Measurements from ENCODE around the gene SRP54. TPM values are rescaled to one million over a fixed set of nuclear protein-coding genes. Genes with fewer than 3 reads are reported as not detected.
A peak's percentile ranks its signal among the peaks of the same experiment; 100 is the strongest.

SRP54 gene
- polyA plus RNA-seq, 3 donors, result 24.9 to 33.6 (median 25.4) TPM

GRCh38 chr14:34993426-34993825 lies 10.6 kb downstream of the SRP54 start:
- H3K36me3 Mint-ChIP-seq, result peaks cover 12 to 21% of the 10 kb centered on the region in 2 donors
- no peak overlapping the region for H3K4me3 Mint-ChIP-seq
- H3K27ac ChIP-seq (ENCODE audit: low read depth in 1 of 2, low read length in 2 of 2), result no peak overlapping the region
- H3K36me3 ChIP-seq (replicated peaks in 1 of 2; ENCODE audit: control insufficient read depth in 1 of 2, insufficient read depth in 2 of 2, low read length in 2 of 2), result peaks cover 14 to 23% of the 10 kb centered on the region in 2 donors
- no peaks in the 10 kb centered on the region for H3K27me3 Mint-ChIP-seq (ENCODE audit: low read depth in 3 of 3)
- H4K20me1 ChIP-seq (ENCODE audit: insufficient read depth, low read length), result peaks cover 88% of the 10 kb centered on the region
- no peak overlapping the region for H2AFZ ChIP-seq (ENCODE audit: insufficient read depth, low read depth, low read length, poor library complexity, severe bottlenecking)
- no peak overlapping the region for H3K4me2 ChIP-seq (replicated peaks; ENCODE audit: extremely low read depth, low read length, poor library complexity, severe bottlenecking)
- peak overlapping the region in 1 of 7 donors; percentile 58 for H3K27ac Mint-ChIP-seq
- H3K4me1 Mint-ChIP-seq, result peaks cover 12% of the 10 kb centered on the region
- no peaks in the 10 kb centered on the region for H3K27me3 ChIP-seq (ENCODE audit: control insufficient read depth in 2 of 2, insufficient read depth in 2 of 2, low read length in 2 of 2)
- H3K9me3 Mint-ChIP-seq, result peaks cover 0 to 2% (median 0%) of the 10 kb centered on the region in 7 donors
- H3K4me3 ChIP-seq (replicated peaks in 1 of 3; ENCODE audit: low read depth in 2 of 3, low read length in 3 of 3), result no peak overlapping the region
- 100% methylated on average over 1 of the region's 3 CpGs for WGBS (ENCODE audit: insufficient coverage)
- H3K79me2 ChIP-seq (ENCODE audit: insufficient read depth, low read length), result peaks cover 93% of the 10 kb centered on the region
- H3K9ac ChIP-seq (ENCODE audit: insufficient read depth, low read length, poor library complexity, severe bottlenecking), result no peak overlapping the region
- no peak for DNase-seq
- no peaks in the 10 kb centered on the region for H3K9me3 ChIP-seq (replicated peaks in 1 of 2; ENCODE audit: control insufficient read depth in 1 of 2, insufficient read depth in 1 of 2, low read length in 2 of 2)
- TF ChIP-seq CTCF (IDR thresholded peaks at IDR 0.05), result no peak
- H3K4me1 ChIP-seq (ENCODE audit: control insufficient read depth in 1 of 2, insufficient read depth in 2 of 2, low read length in 2 of 2), result no peaks in the 10 kb centered on the region
- intact Hi-C loops (cut with micrococcal nuclease), result no loop called here

- Histone ChIP-seq H3K4me3 (replicated peaks in 1 of 3; ENCODE audit: low read depth in 2 of 3, low read length in 3 of 3) (no peak overlapping the region), H3K27me3 (ENCODE audit: control insufficient read depth in 2 of 2, insufficient read depth in 2 of 2, low read length in 2 of 2) (no peaks in the 10 kb centered on the region), H3K79me2 (ENCODE audit: insufficient read depth, low read length) (peaks cover 81% of the 10 kb centered on the region), H4K20me1 (ENCODE audit: insufficient read depth, low read length) (peaks cover 76% of the 10 kb centered on the region), H3K9ac (ENCODE audit: insufficient read depth, low read length, poor library complexity, severe bottlenecking) (no peak overlapping the region), H3K4me1 (ENCODE audit: control insufficient read depth in 1 of 2, insufficient read depth in 2 of 2, low read length in 2 of 2) (no peaks in the 10 kb centered on the region), H3K9me3 (replicated peaks in 1 of 2; ENCODE audit: control insufficient read depth in 1 of 2, insufficient read depth in 1 of 2, low read length in 2 of 2) (no peaks in the 10 kb centered on the region), H3K27ac (ENCODE audit: low read depth in 1 of 2, low read length in 2 of 2) (no peak overlapping the region), H3K36me3 (replicated peaks in 1 of 2; ENCODE audit: control insufficient read depth in 1 of 2, insufficient read depth in 2 of 2, low read length in 2 of 2) (peaks cover 18 to 34% of the 10 kb centered on the region in 2 donors), H2AFZ (ENCODE audit: insufficient read depth, low read depth, low read length, poor library complexity, severe bottlenecking) (no peak overlapping the region), H3K4me2 (replicated peaks; ENCODE audit: extremely low read depth, low read length, poor library complexity, severe bottlenecking) (no peak overlapping the region)
- TF ChIP-seq CTCF (IDR thresholded peaks at IDR 0.05), result no peak
- DNase-seq, result no peak
- Mint-ChIP-seq H3K36me3 (peaks cover 16 to 31% of the 10 kb centered on the region in 2 donors), H3K27ac (peak overlapping the region in 6 of 7 donors; percentile 2 to 76 (median 23)), H3K27me3 (ENCODE audit: low read depth in 3 of 3) (no peaks in the 10 kb centered on the region), H3K4me1 (peaks cover 8% of the 10 kb centered on the region), H3K4me3 (no peak overlapping the region), H3K9me3 (peaks cover 0 to 2% (median 0%) of the 10 kb centered on the region in 7 donors)
- no CpG with 5 or more reads among the region's 2 CpGs for WGBS (ENCODE audit: insufficient coverage)
- intact Hi-C loops (cut with micrococcal nuclease), result no loop called here
Observed at GRCh38 chr14:34994668-34995067, 11.9 kb downstream of the SRP54 start.
